ENCODE results near the gene PRMT7.
"Not testable (repeated sequence)": the region's sequence is repeated elsewhere in the genome, so short reads cannot be mapped to it uniquely, and the experiment has no call there.

Gene PRMT7

GRCh38 chr16:68283801-68284598 is 26.8 kb upstream of the PRMT7 start:
- no peak for DNase-seq

GRCh38 chr16:68284847-68285246 is 26.0 kb upstream of the PRMT7 start:
- DNase-seq, result no peak

- DNase-seq, result no peak
Measured at GRCh38 chr16:68285683-68286082, 25.1 kb upstream of the PRMT7 start.

- DNase-seq, result no peak
Measured at GRCh38 chr16:68286153-68287074, 24.4 kb upstream of the PRMT7 start.

GRCh38 chr16:68287276-68288251 is 23.3 kb upstream of the PRMT7 start:
- peak; percentile 35 for DNase-seq

- no peak for DNase-seq
Measured at GRCh38 chr16:68288252-68288650, 22.6 kb upstream of the PRMT7 start.

- DNase-seq, result not testable (repeated sequence)
Measured at GRCh38 chr16:68288796-68289195, 22.0 kb upstream of the PRMT7 start.

GRCh38 chr16:68289202-68289601 is 21.6 kb upstream of the PRMT7 start:
- DNase-seq, result no peak

- DNase-seq, result peak; percentile 35
Measured at GRCh38 chr16:68289621-68290329, 21.0 kb upstream of the PRMT7 start.

GRCh38 chr16:68290450-68290849 is 20.4 kb upstream of the PRMT7 start:
- DNase-seq, result no peak

GRCh38 chr16:68291227-68291626 is 19.6 kb upstream of the PRMT7 start:
- no peak for DNase-seq

- DNase-seq, result no peak
Measured at GRCh38 chr16:68292425-68292824, 18.4 kb upstream of the PRMT7 start.

GRCh38 chr16:68296291-68296690 is 14.5 kb upstream of the PRMT7 start:
- DNase-seq, result no peak

GRCh38 chr16:68296693-68297092 is 14.1 kb upstream of the PRMT7 start:
- DNase-seq, result no peak

- DNase-seq, result no peak
Measured at GRCh38 chr16:68297908-68298307, 12.9 kb upstream of the PRMT7 start.

GRCh38 chr16:68298312-68298711 is 12.5 kb upstream of the PRMT7 start:
- no peak for DNase-seq

GRCh38 chr16:68298907-68299561 is 11.8 kb upstream of the PRMT7 start:
- DNase-seq, result peak; percentile 75

- no peak for DNase-seq
Measured at GRCh38 chr16:68299571-68300453, 11.0 kb upstream of the PRMT7 start.

GRCh38 chr16:68300734-68301459 is 9.9 kb upstream of the PRMT7 start:
- DNase-seq, result no peak

Data from fibroblast of skin of abdomen (primary cell).